Keratinocyte (primary cell): ENCODE measurements around the gene FAM53B.

Experiments used
- CTCF ChIP-seq, 3 experiments: IDR thresholded peaks in 1 of 3; conservative IDR thresholded peaks in 1 of 3; optimal IDR thresholded peaks in 1 of 3; 2 replicates in 2 of 3; 3 replicates in 1 of 3; pipeline versions ENCODE3 to v1.5.1; 2011; ENCODE audit warnings: low read length in 3 of 3, mild to moderate bottlenecking in 3 of 3, moderate library complexity in 2 of 3, control low read depth in 1 of 3, inconsistent platforms in 1 of 3; ENCODE audit not compliant: insufficient read depth in 2 of 3; ENCODE audit errors: extremely low read depth in 1 of 3
- EZH2 ChIP-seq: IDR thresholded peaks from one replicate; pipeline ENCODE4 v1.6.1; 2012; ENCODE audit warnings: inconsistent platforms, mild to moderate bottlenecking, low read length, moderate library complexity

GRCh38 chr10:124708246-124708779, 35.9 kb downstream of the FAM53B start:
- TF ChIP-seq CTCF (optimal IDR thresholded peaks at IDR 0.05 in 1 of 3, IDR thresholded peaks at IDR 0.05 in 1 of 3, conservative IDR thresholded peaks at IDR 0.05 in 1 of 3; ENCODE audit: extremely low read depth in 1 of 3, insufficient read depth in 2 of 3, low read length in 3 of 3), result no peak
- TF ChIP-seq EZH2, result no peak
